Measurements from ENCODE around the gene MPV17L2. TPM values are rescaled to one million over a fixed set of nuclear protein-coding genes. Genes with fewer than 3 reads are reported as not detected.

MPV17L2 gene
- total and polyA plus RNA-seq, 4 donors: 3.6 to 28.0 (median 14.1) TPM

DNA sequence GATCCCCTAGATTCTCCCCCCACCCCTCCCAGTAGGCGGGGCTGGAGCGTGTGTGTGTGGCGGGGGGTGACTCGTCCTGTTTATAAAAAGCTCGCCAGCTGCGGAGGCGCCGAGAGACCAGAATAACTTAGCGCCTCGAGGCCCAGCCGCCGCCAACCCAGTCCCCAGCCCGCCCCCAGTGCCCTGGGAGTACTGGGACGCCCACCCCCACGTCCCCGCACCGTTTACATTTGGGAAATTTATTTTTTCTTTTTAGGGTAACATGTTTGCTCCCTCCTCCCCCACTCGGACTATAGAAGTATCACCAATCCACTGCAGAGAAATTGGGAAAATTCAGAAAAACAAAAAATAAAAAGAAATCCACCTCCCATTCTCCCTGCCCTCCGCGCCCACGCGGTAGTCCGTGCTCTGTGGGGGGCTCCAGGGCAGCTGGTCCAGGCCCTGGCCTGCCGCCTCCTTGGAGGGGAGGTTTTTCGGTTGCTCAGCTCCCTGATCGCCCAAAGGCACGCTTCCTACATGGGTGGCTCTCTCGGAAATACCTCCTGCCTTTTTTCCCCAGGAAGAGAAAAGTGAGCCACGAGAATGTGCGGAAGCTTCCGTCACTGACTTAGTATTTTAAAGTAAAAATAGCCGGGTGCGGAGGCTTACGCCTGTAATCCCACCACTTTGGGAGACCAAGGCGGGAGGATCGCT is 12.3 kb downstream of the MPV17L2 start:
- peaks cover 7 to 20% (median 13%) of the 10 kb centered on the region in 4 donors for H3K4me1 ChIP-seq (ENCODE audit: control insufficient read depth in 4 of 4, insufficient read depth in 4 of 4, low read length in 3 of 4)
- no peaks in the 10 kb centered on the region for H3K27me3 ChIP-seq (ENCODE audit: control insufficient read depth in 4 of 4, insufficient read depth in 4 of 4, low read length in 3 of 4)
- H3K9me3 ChIP-seq (ENCODE audit: control insufficient read depth in 4 of 4, low read length in 3 of 4): no peaks in the 10 kb centered on the region
- peak; percentile 63 for DNase-seq (ENCODE audit: low spot score)
- 37% methylated on average over 36 of the region's 36 CpGs for WGBS
- peak overlapping the region; percentile 75 to 96 for H3K9ac ChIP-seq (ENCODE audit: low read depth in 1 of 2, low read length in 2 of 2)
- peaks cover 0 to under 1% (median 0%) of the 10 kb centered on the region in 4 donors for H3K36me3 ChIP-seq (ENCODE audit: control insufficient read depth in 4 of 4, insufficient read depth in 3 of 4, low read depth in 1 of 4, low read length in 3 of 4)
- peak overlapping the region; percentile 81 to 89 for H3K27ac ChIP-seq (ENCODE audit: low read depth in 1 of 2, low read length in 2 of 2)
- TF ChIP-seq FOXA1 (IDR thresholded peaks at IDR 0.05) (no peak), RAD21 (IDR thresholded peaks at IDR 0.05) (no peak), HNF4G (IDR thresholded peaks at IDR 0.05) (no peak), EGR1 (IDR thresholded peaks at IDR 0.05; ENCODE audit: low read depth in 2 of 2) (no peak), YY1 (IDR thresholded peaks at IDR 0.05) (no peak), SP1 (IDR thresholded peaks at IDR 0.05) (no peak), JUND (IDR thresholded peaks at IDR 0.05) (no peak), FOXA2 (IDR thresholded peaks at IDR 0.05) (no peak), RXRA (IDR thresholded peaks at IDR 0.05) (no peak), TAF1 (conservative IDR thresholded peaks at IDR 0.05) (no peak), HNF4A (conservative IDR thresholded peaks at IDR 0.05) (no peak), NR2F2 (IDR thresholded peaks at IDR 0.05) (no peak), GABPA (IDR thresholded peaks at IDR 0.05 in 1 of 2, conservative IDR thresholded peaks at IDR 0.05 in 1 of 2) (no peak)
- TF ChIP-seq, protein P1, sequence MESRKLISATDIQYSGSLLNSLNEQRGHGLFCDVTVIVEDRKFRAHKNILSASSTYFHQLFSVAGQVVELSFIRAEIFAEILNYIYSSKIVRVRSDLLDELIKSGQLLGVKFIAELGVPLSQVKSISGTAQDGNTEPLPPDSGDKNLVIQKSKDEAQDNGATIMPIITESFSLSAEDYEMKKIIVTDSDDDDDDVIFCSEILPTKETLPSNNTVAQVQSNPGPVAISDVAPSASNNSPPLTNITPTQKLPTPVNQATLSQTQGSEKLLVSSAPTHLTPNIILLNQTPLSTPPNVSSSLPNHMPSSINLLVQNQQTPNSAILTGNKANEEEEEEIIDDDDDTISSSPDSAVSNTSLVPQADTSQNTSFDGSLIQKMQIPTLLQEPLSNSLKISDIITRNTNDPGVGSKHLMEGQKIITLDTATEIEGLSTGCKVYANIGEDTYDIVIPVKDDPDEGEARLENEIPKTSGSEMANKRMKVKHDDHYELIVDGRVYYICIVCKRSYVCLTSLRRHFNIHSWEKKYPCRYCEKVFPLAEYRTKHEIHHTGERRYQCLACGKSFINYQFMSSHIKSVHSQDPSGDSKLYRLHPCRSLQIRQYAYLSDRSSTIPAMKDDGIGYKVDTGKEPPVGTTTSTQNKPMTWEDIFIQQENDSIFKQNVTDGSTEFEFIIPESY (IDR thresholded peaks at IDR 0.05): no peak
- TF ChIP-seq, protein P2, sequence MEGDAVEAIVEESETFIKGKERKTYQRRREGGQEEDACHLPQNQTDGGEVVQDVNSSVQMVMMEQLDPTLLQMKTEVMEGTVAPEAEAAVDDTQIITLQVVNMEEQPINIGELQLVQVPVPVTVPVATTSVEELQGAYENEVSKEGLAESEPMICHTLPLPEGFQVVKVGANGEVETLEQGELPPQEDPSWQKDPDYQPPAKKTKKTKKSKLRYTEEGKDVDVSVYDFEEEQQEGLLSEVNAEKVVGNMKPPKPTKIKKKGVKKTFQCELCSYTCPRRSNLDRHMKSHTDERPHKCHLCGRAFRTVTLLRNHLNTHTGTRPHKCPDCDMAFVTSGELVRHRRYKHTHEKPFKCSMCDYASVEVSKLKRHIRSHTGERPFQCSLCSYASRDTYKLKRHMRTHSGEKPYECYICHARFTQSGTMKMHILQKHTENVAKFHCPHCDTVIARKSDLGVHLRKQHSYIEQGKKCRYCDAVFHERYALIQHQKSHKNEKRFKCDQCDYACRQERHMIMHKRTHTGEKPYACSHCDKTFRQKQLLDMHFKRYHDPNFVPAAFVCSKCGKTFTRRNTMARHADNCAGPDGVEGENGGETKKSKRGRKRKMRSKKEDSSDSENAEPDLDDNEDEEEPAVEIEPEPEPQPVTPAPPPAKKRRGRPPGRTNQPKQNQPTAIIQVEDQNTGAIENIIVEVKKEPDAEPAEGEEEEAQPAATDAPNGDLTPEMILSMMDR (IDR thresholded peaks at IDR 0.05; ENCODE audit: low read depth, low read length, missing input control): no peak
- TF ChIP-seq, protein P3, sequence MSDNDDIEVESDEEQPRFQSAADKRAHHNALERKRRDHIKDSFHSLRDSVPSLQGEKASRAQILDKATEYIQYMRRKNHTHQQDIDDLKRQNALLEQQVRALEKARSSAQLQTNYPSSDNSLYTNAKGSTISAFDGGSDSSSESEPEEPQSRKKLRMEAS (IDR thresholded peaks at IDR 0.05): no peak
- TF ChIP-seq, protein P4, sequence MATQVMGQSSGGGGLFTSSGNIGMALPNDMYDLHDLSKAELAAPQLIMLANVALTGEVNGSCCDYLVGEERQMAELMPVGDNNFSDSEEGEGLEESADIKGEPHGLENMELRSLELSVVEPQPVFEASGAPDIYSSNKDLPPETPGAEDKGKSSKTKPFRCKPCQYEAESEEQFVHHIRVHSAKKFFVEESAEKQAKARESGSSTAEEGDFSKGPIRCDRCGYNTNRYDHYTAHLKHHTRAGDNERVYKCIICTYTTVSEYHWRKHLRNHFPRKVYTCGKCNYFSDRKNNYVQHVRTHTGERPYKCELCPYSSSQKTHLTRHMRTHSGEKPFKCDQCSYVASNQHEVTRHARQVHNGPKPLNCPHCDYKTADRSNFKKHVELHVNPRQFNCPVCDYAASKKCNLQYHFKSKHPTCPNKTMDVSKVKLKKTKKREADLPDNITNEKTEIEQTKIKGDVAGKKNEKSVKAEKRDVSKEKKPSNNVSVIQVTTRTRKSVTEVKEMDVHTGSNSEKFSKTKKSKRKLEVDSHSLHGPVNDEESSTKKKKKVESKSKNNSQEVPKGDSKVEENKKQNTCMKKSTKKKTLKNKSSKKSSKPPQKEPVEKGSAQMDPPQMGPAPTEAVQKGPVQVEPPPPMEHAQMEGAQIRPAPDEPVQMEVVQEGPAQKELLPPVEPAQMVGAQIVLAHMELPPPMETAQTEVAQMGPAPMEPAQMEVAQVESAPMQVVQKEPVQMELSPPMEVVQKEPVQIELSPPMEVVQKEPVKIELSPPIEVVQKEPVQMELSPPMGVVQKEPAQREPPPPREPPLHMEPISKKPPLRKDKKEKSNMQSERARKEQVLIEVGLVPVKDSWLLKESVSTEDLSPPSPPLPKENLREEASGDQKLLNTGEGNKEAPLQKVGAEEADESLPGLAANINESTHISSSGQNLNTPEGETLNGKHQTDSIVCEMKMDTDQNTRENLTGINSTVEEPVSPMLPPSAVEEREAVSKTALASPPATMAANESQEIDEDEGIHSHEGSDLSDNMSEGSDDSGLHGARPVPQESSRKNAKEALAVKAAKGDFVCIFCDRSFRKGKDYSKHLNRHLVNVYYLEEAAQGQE (IDR thresholded peaks at IDR 0.05): no peak
- TF ChIP-seq, protein P5, sequence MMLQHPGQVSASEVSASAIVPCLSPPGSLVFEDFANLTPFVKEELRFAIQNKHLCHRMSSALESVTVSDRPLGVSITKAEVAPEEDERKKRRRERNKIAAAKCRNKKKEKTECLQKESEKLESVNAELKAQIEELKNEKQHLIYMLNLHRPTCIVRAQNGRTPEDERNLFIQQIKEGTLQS (IDR thresholded peaks at IDR 0.05): no peak
- peak overlapping the region in 2 of 3 donors; percentile 62 to 65 for H3K4me3 ChIP-seq (ENCODE audit: low read depth in 1 of 3, low read length in 3 of 3)
